GM12878 (cell line): ENCODE results near the gene MATN1. TPM values are rescaled to one million over a fixed set of nuclear protein-coding genes. Genes with fewer than 3 reads are reported as not detected.

Experiments used
- ATAC-seq: fragments of 200-7000 bp; cut with Tn5 transposase; 3 replicates; pipeline ENCODE4 v1.9.1; 2020; ENCODE audit warnings: mild to moderate bottlenecking, moderate library complexity
- BruUV-seq: library from RNA; stranded (reverse); fragments of 400-500 nt; replicated peaks from 2 replicates; lab custom pipeline; 2021; lab: Mats Ljungman, UMichigan
- CTCF ChIA-PET: fragments of 300-600 bp; sonication (Branson Sonifier 250); formaldehyde crosslinking; extraction: SDS; loops from one replicate; lab custom pipeline; 2021; ENCODE audit warnings: inconsistent platforms; lab: Yijun Ruan, JAX
- POLR2A ChIA-PET: fragments of 350-600 bp; formaldehyde crosslinking; extraction: SDS; loops from one replicate; lab custom pipeline; 2021; ENCODE audit warnings: inconsistent platforms; lab: Charles Lee
- RAD21 ChIA-PET: fragments of 300-600 bp; sonication (Branson Sonifier 250); formaldehyde crosslinking; loops from one replicate; lab custom pipeline; 2023; ENCODE audit warnings: antibody characterized with exemption; ENCODE audit not compliant: unreplicated experiment; lab: Charles Lee
- SMC1A ChIA-PET: fragments of 300-600 bp; sonication (Branson Sonifier 250); formaldehyde crosslinking; loops from one replicate; lab custom pipeline; 2023; ENCODE audit not compliant: unreplicated experiment, uncharacterized antibody; lab: Charles Lee
- DNase-seq: peaks from one replicate; pipeline ENCODE4 v3.0.0-alpha.2; 2011; ENCODE audit warnings: low read depth, low spot score
- FAIRE-seq: peaks from 3 replicates; lab custom pipeline; 2011; peaks lifted over from hg19 to GRCh38; lab: Jason Lieb, UNC
- H2AFZ ChIP-seq: 2 replicates; pipeline ENCODE4 v1.6.0; 2011; ENCODE audit warnings: low read depth, low read length, control low read depth; ENCODE audit not compliant: control insufficient read depth
- H3K27ac ChIP-seq: 2 replicates; pipeline ENCODE4 v1.5.1; 2011; ENCODE audit warnings: control low read depth; ENCODE audit not compliant: control insufficient read depth, insufficient read depth
- H3K27me3 ChIP-seq, 2 experiments: replicated peaks in 1 of 2; 2 replicates each; pipeline versions ENCODE4 v1.6.0 to v1.6.1; 2011; ENCODE audit warnings: low read length in 1 of 2; ENCODE audit not compliant: control insufficient read depth in 2 of 2, insufficient read depth in 2 of 2
- H3K36me3 ChIP-seq, 2 experiments: 2 replicates each; pipeline ENCODE4 v1.5.1; 2011; ENCODE audit warnings: low read length in 1 of 2; ENCODE audit not compliant: control insufficient read depth in 2 of 2, insufficient read depth in 2 of 2
- H3K4me1 ChIP-seq: 2 replicates; pipeline ENCODE4 v1.6.1; 2011; ENCODE audit warnings: mild to moderate bottlenecking, low read length, moderate library complexity, mixed read lengths; ENCODE audit not compliant: control insufficient read depth, insufficient read depth
- H3K4me2 ChIP-seq: 2 replicates; pipeline ENCODE4 v1.6.0; 2011; ENCODE audit warnings: control low read depth; ENCODE audit not compliant: control insufficient read depth, insufficient read depth
- H3K4me3 ChIP-seq: fragments of 200-600 bp; sonication (generic); 2 replicates; pipeline ENCODE4 v1.5.1; 2016
- H3K79me2 ChIP-seq: 2 replicates; pipeline ENCODE4 v1.6.0; 2011; ENCODE audit warnings: low read length; ENCODE audit not compliant: control insufficient read depth, insufficient read depth
- H3K9ac ChIP-seq: 2 replicates; pipeline ENCODE4 v1.8.0; 2011; ENCODE audit warnings: low read length, control low read depth, mixed read lengths; ENCODE audit not compliant: control insufficient read depth, insufficient read depth
- H3K9me3 ChIP-seq: replicated peaks from 3 replicates; pipeline ENCODE4 v1.5.1; 2011; ENCODE audit warnings: mild to moderate bottlenecking, low read length; ENCODE audit not compliant: control insufficient read depth, insufficient read depth
- H4K20me1 ChIP-seq: 2 replicates; pipeline ENCODE4 v1.6.0; 2011; ENCODE audit not compliant: control insufficient read depth, insufficient read depth
- BACH1 ChIP-seq: fragments of 450-650 bp; IDR thresholded peaks from 2 replicates; pipeline ENCODE4 v1.6.1; 2017; ENCODE audit warnings: mild to moderate bottlenecking, borderline replicate concordance
- CBX5 ChIP-seq: sonication (generic); IDR thresholded peaks from 2 replicates; pipeline ENCODE4 v1.6.1; 2016; ENCODE audit warnings: low read depth, moderate library complexity, mild to moderate bottlenecking, inconsistent platforms
- HDGF ChIP-seq: fragments of 450-650 bp; IDR thresholded peaks from 2 replicates; pipeline ENCODE4 v1.6.1; 2016; ENCODE audit warnings: antibody characterized with exemption
- MLLT1 ChIP-seq: fragments of 450-650 bp; IDR thresholded peaks from 2 replicates; pipeline ENCODE4 v1.6.1; 2016; ENCODE audit warnings: mild to moderate bottlenecking
- RBBP5 ChIP-seq: fragments of 200-600 bp; sonication (generic); conservative IDR thresholded peaks from 2 replicates; pipeline ENCODE4 v1.6.1; 2016
- SRF ChIP-seq, 2 experiments: IDR thresholded peaks; 2 replicates each; pipeline ENCODE4 v1.6.1; 2011; ENCODE audit warnings: low read depth in 2 of 2, low read length in 2 of 2, mild to moderate bottlenecking in 1 of 2, moderate library complexity in 1 of 2
- WGBS: methylation state at CpG from one replicate; pipeline ENCODE4 v1.1.6; 2016; ENCODE audit warnings: low lambda C conversion rate; ENCODE audit not compliant: insufficient replicate concordance, insufficient coverage; ENCODE audit errors: missing lambda C conversion rate; 5-methylcytosine and 5-hydroxymethylcytosine counted together
- in situ Hi-C: fragments of 300-500 bp; cut with MboI; formaldehyde crosslinking; loops from 9 replicates; pipeline ENCODE4 v1.14.3; 2018; ENCODE audit warnings: mixed read lengths
- intact Hi-C: fragments of 100-400 bp; cut with micrococcal nuclease; formaldehyde crosslinking; loops from one replicate; pipeline ENCODE4 v1.14.2; 2022; ENCODE audit not compliant: unreplicated experiment
- polyA plus RNA-seq, 11 experiments: library from polyadenylated mRNA; depleted of rRNA in 4 of 11; unstranded in 6 of 11; stranded (reverse) in 5 of 11; fragments of >200 nt; fragmentation: Nextera tagmentation in 4 of 11; fragmentation: Illumina TruSeq in 1 of 11; extraction: Ambion mirVana in 4 of 11; extraction: Trizol in 1 of 11; gene quantifications; 1 replicate in 1 of 11; 2 replicates in 10 of 11; pipeline versions ENCODE4 v1.2.1 to v1.2.3, GENCODE V29; 2011 to 2016; ENCODE audit warnings: inconsistent platforms in 2 of 11, missing spikeins in 2 of 11, low read depth in 1 of 11
- total RNA-seq, 4 experiments: library from RNA; depleted of rRNA in 3 of 4; stranded (reverse); fragments of >200 nt in 3 of 4; fragmentation: Illumina TruSeq in 1 of 4; extraction: Trizol in 1 of 4; gene quantifications; 2 replicates each; pipeline versions ENCODE4 v1.2.1 to v1.2.3, GENCODE V29; 2013 to 2021

The MATN1 gene
- total and polyA plus RNA-seq, 10 of the 15 experiments (the other 5 are each of a cell fraction or from before 2014, with no cell fraction given) = 0.04 to 0.50 (median 0.10) TPM; not detected in 1

- FAIRE-seq (no peak), ATAC-seq (no peak), DNase-seq (no peak)
- TF ChIP-seq BACH1 (no peak), RBBP5 (no peak), SRF (IDR thresholded peaks at IDR 0.05; ENCODE audit: low read depth in 2 of 2, low read length in 2 of 2) (no peak), CBX5 (no peak), HDGF (peak; percentile 86), MLLT1 (peak; percentile 82)
- ChIA-PET SMC1A (interaction anchor here (16.4 to 24.8 kb wide), 3 partner anchors 16 to 35 kb away, joined by 248 to 556 read pairs (median 440); partner anchors contain the start of gene MATN1), RAD21 (interaction anchor here (1.7 to 17.1 kb wide), 4 partner anchors 15 to 45 kb away, joined by 4 to 462 read pairs (median 103); no protein-coding TSS in a partner anchor), CTCF (interaction anchor here (1.2 to 7.0 kb wide), 5 partner anchors 9 to 43 kb away, joined by 4 to 72 read pairs (median 41); no protein-coding TSS in a partner anchor), POLR2A (interaction anchor here (0.6 to 20.6 kb wide), 4 partner anchors 18 to 294 kb away, joined by 4 to 741 read pairs (median 50); partner anchors contain the start of gene MATN1)
- Histone ChIP-seq H4K20me1 (no peaks in the 10 kb centered on the region), H3K9me3 (no peaks in the 10 kb centered on the region), H3K36me3 (no peaks in the 10 kb centered on the region), H3K4me3 (no peak overlapping the region), H3K79me2 (peaks cover 44% of the 10 kb centered on the region), H3K27ac (peak overlapping the region; percentile 87), H3K4me1 (peaks cover 82% of the 10 kb centered on the region), H3K9ac (peak overlapping the region; percentile 49; the same call in 1 of the 2 replicates), H2AFZ (no peak overlapping the region), H3K4me2 (0 out of 2 replicates have a peak overlapping the region, but pooled peaks have one; percentile 5), H3K27me3 (no peaks in the 10 kb centered on the region)
- in situ Hi-C loops = no loop called here
- BruUV-seq = no TSS peak
- 83% methylated on average over 10 of the region's 10 CpGs for WGBS
- intact Hi-C loops = loop anchor here (2.0 kb wide), 1 partner anchor 15 kb away; no protein-coding TSS in a partner anchor
Observed at GRCh38 chr1:30763651-30764248, 40.4 kb upstream of the MATN1 start.
